B cell (primary cell): Measurements from ENCODE around the gene ZNF296. TPM values are rescaled to one million over a fixed set of nuclear protein-coding genes. Genes with fewer than 3 reads are reported as not detected.
A peak's percentile ranks its signal among the peaks of the same experiment; 100 is the strongest.

Source experiments
- ATAC-seq: fragments of 200-7000 bp; cut with Tn5 transposase; one replicate; pipeline ENCODE4 v1.10.0; 2021; ENCODE audit warnings: low read depth, mild to moderate bottlenecking, moderate number of reproducible peaks, moderate library complexity
- CTCF ChIA-PET: fragments of 350-600 bp; sonication (Branson Sonifier 250); formaldehyde crosslinking; loops from one replicate; lab custom pipeline; 2021; ENCODE audit warnings: antibody characterized with exemption, inconsistent platforms; lab: Charles Lee
- POLR2A ChIA-PET: fragments of 350-600 bp; sonication (Branson Sonifier 250); formaldehyde crosslinking; loops from one replicate; lab custom pipeline; 2021; ENCODE audit warnings: antibody characterized with exemption; lab: Charles Lee
- DNase-seq: peaks from one replicate; pipeline ENCODE4 v3.0.0; 2013
- H2AFZ ChIP-seq: 2 replicates; pipeline ENCODE4 v1.6.1; 2012; ENCODE audit warnings: mild to moderate bottlenecking, low read depth, low read length; ENCODE audit not compliant: insufficient read depth, poor library complexity, severe bottlenecking
- H3K27ac ChIP-seq, 2 donors: 1 replicate in 1 of 2; 2 replicates in 1 of 2; pipeline ENCODE4 v1.5.1; 2012 to 2013; ENCODE audit warnings: low read length in 2 of 2, mild to moderate bottlenecking in 2 of 2, moderate library complexity in 1 of 2
- H3K27me3 ChIP-seq, 4 experiments: fragments of 200-600 bp in 1 of 4; sonication (generic) in 1 of 4; replicated peaks in 1 of 4; 1 replicate in 2 of 4; 2 replicates in 2 of 4; pipeline versions ENCODE4 v1.6.1 to v1.7.0; 2013 to 2016; ENCODE audit warnings: low read length in 3 of 4, mild to moderate bottlenecking in 2 of 4, mixed read lengths in 1 of 4, moderate library complexity in 1 of 4; ENCODE audit not compliant: insufficient read depth in 4 of 4, control insufficient read depth in 3 of 4; ENCODE audit errors: control extremely low read depth in 1 of 4
- H3K36me3 ChIP-seq, 2 experiments: replicated peaks in 1 of 2; 1 replicate in 1 of 2; 2 replicates in 1 of 2; pipeline versions ENCODE4 v1.6.1 to v1.7.1; 2013; ENCODE audit warnings: low read length in 1 of 2; ENCODE audit not compliant: insufficient read depth in 2 of 2, control insufficient read depth in 1 of 2; ENCODE audit errors: control extremely low read depth in 1 of 2, extremely low read depth in 1 of 2
- H3K4me1 ChIP-seq, 2 donors: fragments of 200-600 bp in 1 of 2; sonication (generic) in 1 of 2; 1 replicate in 1 of 2; 2 replicates in 1 of 2; pipeline versions ENCODE4 v1.5.1 to v1.6.1; 2013 to 2017; ENCODE audit warnings: low read length in 2 of 2; ENCODE audit not compliant: control insufficient read depth in 2 of 2, insufficient read depth in 2 of 2
- H3K4me2 ChIP-seq: replicated peaks from 2 replicates; pipeline ENCODE3; 2012; ENCODE audit warnings: mild to moderate bottlenecking, low read depth, low read length; ENCODE audit not compliant: poor library complexity, severe bottlenecking
- H3K4me3 ChIP-seq, 5 experiments: fragments of 200-600 bp in 1 of 5; sonication (generic) in 1 of 5; 1 replicate in 3 of 5; 2 replicates in 2 of 5; pipeline versions ENCODE4 v1.5.1 to v1.7.0; 2011 to 2016; ENCODE audit warnings: low read length in 4 of 5, mild to moderate bottlenecking in 4 of 5, low read depth in 2 of 5, control low read depth in 1 of 5, moderate library complexity in 1 of 5; ENCODE audit not compliant: insufficient read depth in 1 of 5; ENCODE audit errors: control extremely low read depth in 1 of 5, extremely low read depth in 1 of 5
- H3K79me2 ChIP-seq: fragments of 200-600 bp; sonication (generic); one replicate; pipeline ENCODE4 v1.6.0; 2016; ENCODE audit warnings: low read length; ENCODE audit not compliant: control insufficient read depth, insufficient read depth
- H3K9ac ChIP-seq: fragments of 200-600 bp; sonication (generic); 2 replicates; pipeline ENCODE4 v1.6.1; 2017; ENCODE audit warnings: mild to moderate bottlenecking, low read length, moderate library complexity
- H3K9me3 ChIP-seq, 3 donors: one replicate each; pipeline versions ENCODE4 v1.6.1 to v1.7.1; 2013; ENCODE audit warnings: low read length in 2 of 3; ENCODE audit not compliant: control insufficient read depth in 2 of 3, insufficient read depth in 1 of 3; ENCODE audit errors: control extremely low read depth in 1 of 3
- H4K20me1 ChIP-seq: 2 replicates; pipeline ENCODE4 v1.6.0; 2012; ENCODE audit warnings: mild to moderate bottlenecking, low read length; ENCODE audit not compliant: insufficient read depth, control insufficient read depth, poor library complexity, severe bottlenecking
- H3K27ac Mint-ChIP-seq: one replicate; pipeline ENCODE4 v1.8.0; 2021; ENCODE audit warnings: mixed read lengths
- H3K27me3 Mint-ChIP-seq: one replicate; pipeline ENCODE4 v1.8.0; 2021; ENCODE audit warnings: mixed read lengths
- H3K4me1 Mint-ChIP-seq: one replicate; pipeline ENCODE4 v1.8.0; 2021; ENCODE audit warnings: mixed read lengths
- H3K4me3 Mint-ChIP-seq: one replicate; pipeline ENCODE4 v1.8.0; 2021; ENCODE audit warnings: mixed read lengths
- H3K9me3 Mint-ChIP-seq: one replicate; pipeline ENCODE4 v1.8.0; 2022; ENCODE audit warnings: mixed read lengths; ENCODE audit not compliant: insufficient read depth
- EZH2 ChIP-seq: IDR thresholded peaks from 2 replicates; pipeline ENCODE4 v1.6.1; 2012; ENCODE audit warnings: borderline replicate concordance, low read depth, mild to moderate bottlenecking, moderate library complexity, low read length; ENCODE audit not compliant: insufficient read depth, poor library complexity, severe bottlenecking
- WGBS: methylation state at CpG from one replicate; pipeline ENCODE4 v1.1.5; 2013; ENCODE audit warnings: missing lambda C conversion rate; ENCODE audit not compliant: insufficient coverage; 5-methylcytosine and 5-hydroxymethylcytosine counted together
- intact Hi-C: fragments of 100-400 bp; cut with micrococcal nuclease; formaldehyde crosslinking; loops from one replicate; pipeline ENCODE4 v1.10.0; 2022
- polyA plus RNA-seq: library from polyadenylated mRNA; depleted of rRNA; stranded (reverse); fragments of >200 nt; gene quantifications from 2 replicates; pipeline ENCODE4 v1.2.3, GENCODE V29; 2012
- total RNA-seq, 2 donors: library from RNA; stranded (reverse); fragments of 120-200 nt in 1 of 2; gene quantifications; 1 replicate in 1 of 2; 2 replicates in 1 of 2; pipeline versions ENCODE4 v1.2.3 to v1.2.4, GENCODE V29; 2013 to 2022
- TF ChIP-seq, protein P1 (sequence below): fragments of 200-600 bp; IDR thresholded peaks from one replicate; pipeline ENCODE4 v1.8.0; 2022; ENCODE audit warnings: antibody characterized with exemption, mild to moderate bottlenecking

The ZNF296 gene
- total and polyA plus RNA-seq, 2 donors (not counting 1 experiment from before 2014, with no cell fraction given): 21.9 to 30.2 TPM

DNA sequence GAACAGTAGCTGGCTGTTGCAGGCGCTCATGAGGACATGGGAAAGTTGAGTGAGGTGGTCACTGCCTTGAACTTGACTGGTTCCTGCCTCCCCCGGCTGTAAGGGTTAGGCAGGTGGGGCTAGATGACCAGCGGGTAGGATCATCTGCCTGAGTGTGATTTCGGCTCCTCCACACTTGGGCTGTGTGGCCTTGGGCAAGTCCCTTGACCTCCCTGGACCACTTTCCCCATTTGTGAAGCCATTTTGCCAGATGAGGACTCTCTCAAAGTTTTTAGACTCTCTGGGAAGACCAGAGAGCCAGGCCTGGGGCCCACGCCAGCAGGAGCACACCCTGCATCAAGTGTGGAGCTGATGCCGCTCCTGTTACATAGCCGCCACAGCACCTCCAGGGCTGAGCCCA, 26.2 kb upstream of the ZNF296 start:
- no peak for TF ChIP-seq EZH2
- TF ChIP-seq, protein P1, sequence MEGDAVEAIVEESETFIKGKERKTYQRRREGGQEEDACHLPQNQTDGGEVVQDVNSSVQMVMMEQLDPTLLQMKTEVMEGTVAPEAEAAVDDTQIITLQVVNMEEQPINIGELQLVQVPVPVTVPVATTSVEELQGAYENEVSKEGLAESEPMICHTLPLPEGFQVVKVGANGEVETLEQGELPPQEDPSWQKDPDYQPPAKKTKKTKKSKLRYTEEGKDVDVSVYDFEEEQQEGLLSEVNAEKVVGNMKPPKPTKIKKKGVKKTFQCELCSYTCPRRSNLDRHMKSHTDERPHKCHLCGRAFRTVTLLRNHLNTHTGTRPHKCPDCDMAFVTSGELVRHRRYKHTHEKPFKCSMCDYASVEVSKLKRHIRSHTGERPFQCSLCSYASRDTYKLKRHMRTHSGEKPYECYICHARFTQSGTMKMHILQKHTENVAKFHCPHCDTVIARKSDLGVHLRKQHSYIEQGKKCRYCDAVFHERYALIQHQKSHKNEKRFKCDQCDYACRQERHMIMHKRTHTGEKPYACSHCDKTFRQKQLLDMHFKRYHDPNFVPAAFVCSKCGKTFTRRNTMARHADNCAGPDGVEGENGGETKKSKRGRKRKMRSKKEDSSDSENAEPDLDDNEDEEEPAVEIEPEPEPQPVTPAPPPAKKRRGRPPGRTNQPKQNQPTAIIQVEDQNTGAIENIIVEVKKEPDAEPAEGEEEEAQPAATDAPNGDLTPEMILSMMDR: no peak
- intact Hi-C loops: no loop called here
- 99% methylated on average over 7 of the region's 7 CpGs for WGBS
- Mint-ChIP-seq H3K4me3 (no peak overlapping the region), H3K27ac (peak overlapping the region; percentile 32), H3K27me3 (no peaks in the 10 kb centered on the region), H3K4me1 (peaks cover 62% of the 10 kb centered on the region), H3K9me3 (no peaks in the 10 kb centered on the region)
- Histone ChIP-seq H3K9ac (no peak overlapping the region), H3K4me2 (peak overlapping the region; percentile 61), H3K4me3 (no peak overlapping the region), H3K36me3 (peaks cover 0 to 3% of the 10 kb centered on the region in 2 experiments), H3K9me3 (no peaks in the 10 kb centered on the region), H3K4me1 (peaks cover 30 to 43% of the 10 kb centered on the region in 2 donors), H2AFZ (no peak overlapping the region), H3K27ac (peak overlapping the region; percentile 56), H3K79me2 (peaks cover 95% of the 10 kb centered on the region), H3K27me3 (no peaks in the 10 kb centered on the region), H4K20me1 (peaks cover 83% of the 10 kb centered on the region)
- DNase-seq (no peak), ATAC-seq (no peak)
- ChIA-PET POLR2A (interaction anchor here (1.1 kb wide), 2 partner anchors 10 to 23 kb away, joined by 3 to 5 read pairs; partner anchors contain the start of gene PPP1R37), CTCF (interaction anchor here (0.7 to 2.2 kb wide), 5 partner anchors 10 to 85 kb away, joined by 3 to 8 read pairs (median 5); partner anchors contain the start of gene PPP1R37)

DNA sequence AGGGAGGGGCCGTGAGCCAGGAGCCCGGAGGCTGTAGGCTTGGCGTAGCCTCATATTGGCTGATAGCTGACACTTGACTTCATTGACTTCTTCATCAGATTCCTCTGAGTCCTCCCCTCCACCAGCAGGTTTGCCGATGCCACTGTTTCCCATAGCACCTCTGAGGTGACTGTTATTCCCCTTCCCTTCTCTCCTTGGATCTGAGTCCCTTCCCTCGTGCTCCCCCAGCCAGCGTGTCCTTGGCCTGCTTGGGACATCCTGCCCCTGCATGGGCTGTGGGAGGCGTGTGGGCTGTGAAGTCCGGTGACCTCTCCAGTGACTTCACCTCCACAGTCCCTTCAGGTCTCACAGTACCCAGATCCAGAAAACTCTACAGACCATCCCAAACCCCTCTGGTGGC, 25.5 kb upstream of the ZNF296 start:
- no peaks in the 10 kb centered on the region for H3K27me3 Mint-ChIP-seq
- no peak overlapping the region for H3K4me3 Mint-ChIP-seq
- peaks cover 65% of the 10 kb centered on the region for H3K4me1 Mint-ChIP-seq
- no peak overlapping the region for H3K27ac ChIP-seq
- peaks cover 28 to 39% of the 10 kb centered on the region in 2 donors for H3K4me1 ChIP-seq
- peaks cover 89% of the 10 kb centered on the region for H4K20me1 ChIP-seq
- H3K4me2 ChIP-seq: no peak overlapping the region
- H3K4me3 ChIP-seq: no peak overlapping the region
- no peak overlapping the region for H3K9ac ChIP-seq
- no peaks in the 10 kb centered on the region for H3K9me3 Mint-ChIP-seq
- no peak for TF ChIP-seq EZH2
- TF ChIP-seq, protein P1: no peak
- H3K79me2 ChIP-seq: peaks cover 95% of the 10 kb centered on the region
- DNase-seq: no peak
- WGBS: 100% methylated on average over 6 of the region's 8 CpGs
- no peak overlapping the region for H2AFZ ChIP-seq
- no peak overlapping the region for H3K27ac Mint-ChIP-seq
- ChIA-PET POLR2A (no interaction called here), CTCF (interaction anchor here (1.3 kb wide), 1 partner anchor 10 kb away, joined by 4 read pairs; no protein-coding TSS in a partner anchor)
- no peaks in the 10 kb centered on the region for H3K9me3 ChIP-seq
- intact Hi-C loops: no loop called here
- H3K36me3 ChIP-seq: peaks cover 0 to 3% of the 10 kb centered on the region in 2 experiments
- no peak for ATAC-seq
- H3K27me3 ChIP-seq: no peaks in the 10 kb centered on the region
